K562 (cell line): ENCODE data around the gene CDIPT. TPM values are rescaled to one million over a fixed set of nuclear protein-coding genes. Genes with fewer than 3 reads are reported as not detected.

Source experiments
- XRCC4 ChIP-seq: IDR thresholded peaks from one replicate; pipeline ENCODE4 v1.6.1; 2011; ENCODE audit not compliant: insufficient read depth, insufficient read length; ENCODE audit errors: extremely low read depth
- ZZZ3 ChIP-seq: fragments of 450-650 bp; IDR thresholded peaks from 2 replicates; pipeline ENCODE4 v1.6.1; 2016; ENCODE audit warnings: antibody characterized with exemption, mild to moderate bottlenecking, moderate library complexity
- polyA plus RNA-seq, 8 experiments: library from polyadenylated mRNA; depleted of rRNA in 4 of 8; stranded (reverse) in 5 of 8; unstranded in 3 of 8; fragments of >200 nt; fragmentation: Nextera tagmentation in 2 of 8; fragmentation: Illumina TruSeq in 1 of 8; extraction: Ambion mirVana in 2 of 8; extraction: Trizol in 1 of 8; gene quantifications; 2 replicates each; pipeline versions ENCODE4 v1.2.1 to v1.2.3, GENCODE V29; 2011 to 2014; ENCODE audit warnings: inconsistent platforms in 1 of 8, missing spikeins in 1 of 8
- total RNA-seq, 7 experiments: library from RNA; depleted of rRNA in 6 of 7; stranded (reverse); fragments of >200 nt in 6 of 7; fragmentation: Illumina TruSeq in 2 of 7; extraction: Trizol in 2 of 7; gene quantifications; 2 replicates each; pipeline versions ENCODE4 v1.2.1 to v1.2.3, GENCODE V29; 2011 to 2021; ENCODE audit warnings: low replicate concordance in 1 of 7
- TF ChIP-seq, protein P1 (sequence below), 2 experiments: fragments of 450-650 bp in 1 of 2; sonication (generic) in 1 of 2; formaldehyde crosslinking in 1 of 2; IDR thresholded peaks; 2 replicates each; pipeline versions ENCODE4 v1.7.1 to v1.9.0; 2016 to 2022; ENCODE audit warnings: inconsistent platforms in 1 of 2, mild to moderate bottlenecking in 1 of 2, missing genetic modification reagents in 1 of 2
- TF ChIP-seq, protein P2 (sequence below): fragments of 450-650 bp; IDR thresholded peaks from 2 replicates; pipeline ENCODE4 v1.6.1; 2016; ENCODE audit warnings: borderline replicate concordance
- TF ChIP-seq, protein P3 (sequence below): sonication (generic); formaldehyde crosslinking; IDR thresholded peaks from 2 replicates; pipeline ENCODE4 v1.8.1; 2022; ENCODE audit warnings: missing genetic modification reagents

The CDIPT gene
- total and polyA plus RNA-seq, 9 of the 15 experiments (the other 6 are each of a cell fraction or from before 2014, with no cell fraction given), result 1.3 to 37.0 (median 23.0) TPM

DNA sequence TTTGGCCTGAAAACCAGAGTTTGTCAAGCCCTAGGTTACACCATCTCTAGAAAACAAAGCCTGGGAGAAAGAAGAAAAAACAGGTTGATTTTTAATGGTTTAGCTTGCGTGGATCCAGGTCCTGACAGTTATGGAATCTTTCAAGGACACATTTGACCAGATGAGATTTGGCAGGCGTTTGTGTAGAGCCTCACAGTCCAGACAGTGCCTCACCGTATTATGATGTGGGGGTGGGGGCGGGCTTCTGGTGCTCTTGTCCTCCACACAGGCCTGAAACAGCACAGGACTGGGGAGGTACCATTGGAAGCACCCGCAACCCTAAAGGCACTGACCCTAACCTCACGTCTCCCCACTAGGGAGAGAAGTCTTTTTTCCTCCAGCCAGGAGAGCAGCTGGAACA is 23.2 kb downstream of the CDIPT start (continued):
- TF ChIP-seq, protein P1, sequence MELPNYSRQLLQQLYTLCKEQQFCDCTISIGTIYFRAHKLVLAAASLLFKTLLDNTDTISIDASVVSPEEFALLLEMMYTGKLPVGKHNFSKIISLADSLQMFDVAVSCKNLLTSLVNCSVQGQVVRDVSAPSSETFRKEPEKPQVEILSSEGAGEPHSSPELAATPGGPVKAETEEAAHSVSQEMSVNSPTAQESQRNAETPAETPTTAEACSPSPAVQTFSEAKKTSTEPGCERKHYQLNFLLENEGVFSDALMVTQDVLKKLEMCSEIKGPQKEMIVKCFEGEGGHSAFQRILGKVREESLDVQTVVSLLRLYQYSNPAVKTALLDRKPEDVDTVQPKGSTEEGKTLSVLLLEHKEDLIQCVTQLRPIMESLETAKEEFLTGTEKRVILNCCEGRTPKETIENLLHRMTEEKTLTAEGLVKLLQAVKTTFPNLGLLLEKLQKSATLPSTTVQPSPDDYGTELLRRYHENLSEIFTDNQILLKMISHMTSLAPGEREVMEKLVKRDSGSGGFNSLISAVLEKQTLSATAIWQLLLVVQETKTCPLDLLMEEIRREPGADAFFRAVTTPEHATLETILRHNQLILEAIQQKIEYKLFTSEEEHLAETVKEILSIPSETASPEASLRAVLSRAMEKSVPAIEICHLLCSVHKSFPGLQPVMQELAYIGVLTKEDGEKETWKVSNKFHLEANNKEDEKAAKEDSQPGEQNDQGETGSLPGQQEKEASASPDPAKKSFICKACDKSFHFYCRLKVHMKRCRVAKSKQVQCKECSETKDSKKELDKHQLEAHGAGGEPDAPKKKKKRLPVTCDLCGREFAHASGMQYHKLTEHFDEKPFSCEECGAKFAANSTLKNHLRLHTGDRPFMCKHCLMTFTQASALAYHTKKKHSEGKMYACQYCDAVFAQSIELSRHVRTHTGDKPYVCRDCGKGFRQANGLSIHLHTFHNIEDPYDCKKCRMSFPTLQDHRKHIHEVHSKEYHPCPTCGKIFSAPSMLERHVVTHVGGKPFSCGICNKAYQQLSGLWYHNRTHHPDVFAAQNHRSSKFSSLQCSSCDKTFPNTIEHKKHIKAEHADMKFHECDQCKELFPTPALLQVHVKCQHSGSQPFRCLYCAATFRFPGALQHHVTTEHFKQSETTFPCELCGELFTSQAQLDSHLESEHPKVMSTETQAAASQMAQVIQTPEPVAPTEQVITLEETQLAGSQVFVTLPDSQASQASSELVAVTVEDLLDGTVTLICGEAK (IDR thresholded peaks at IDR 0.05), result no peak
- TF ChIP-seq, protein P1 (CRISPR knock-in tag; IDR thresholded peaks at IDR 0.05), result no peak
- TF ChIP-seq, protein P2, sequence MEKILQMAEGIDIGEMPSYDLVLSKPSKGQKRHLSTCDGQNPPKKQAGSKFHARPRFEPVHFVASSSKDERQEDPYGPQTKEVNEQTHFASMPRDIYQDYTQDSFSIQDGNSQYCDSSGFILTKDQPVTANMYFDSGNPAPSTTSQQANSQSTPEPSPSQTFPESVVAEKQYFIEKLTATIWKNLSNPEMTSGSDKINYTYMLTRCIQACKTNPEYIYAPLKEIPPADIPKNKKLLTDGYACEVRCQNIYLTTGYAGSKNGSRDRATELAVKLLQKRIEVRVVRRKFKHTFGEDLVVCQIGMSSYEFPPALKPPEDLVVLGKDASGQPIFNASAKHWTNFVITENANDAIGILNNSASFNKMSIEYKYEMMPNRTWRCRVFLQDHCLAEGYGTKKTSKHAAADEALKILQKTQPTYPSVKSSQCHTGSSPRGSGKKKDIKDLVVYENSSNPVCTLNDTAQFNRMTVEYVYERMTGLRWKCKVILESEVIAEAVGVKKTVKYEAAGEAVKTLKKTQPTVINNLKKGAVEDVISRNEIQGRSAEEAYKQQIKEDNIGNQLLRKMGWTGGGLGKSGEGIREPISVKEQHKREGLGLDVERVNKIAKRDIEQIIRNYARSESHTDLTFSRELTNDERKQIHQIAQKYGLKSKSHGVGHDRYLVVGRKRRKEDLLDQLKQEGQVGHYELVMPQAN, result no peak
- no peak for TF ChIP-seq ZZZ3
- TF ChIP-seq XRCC4, result no peak
- TF ChIP-seq, protein P3, sequence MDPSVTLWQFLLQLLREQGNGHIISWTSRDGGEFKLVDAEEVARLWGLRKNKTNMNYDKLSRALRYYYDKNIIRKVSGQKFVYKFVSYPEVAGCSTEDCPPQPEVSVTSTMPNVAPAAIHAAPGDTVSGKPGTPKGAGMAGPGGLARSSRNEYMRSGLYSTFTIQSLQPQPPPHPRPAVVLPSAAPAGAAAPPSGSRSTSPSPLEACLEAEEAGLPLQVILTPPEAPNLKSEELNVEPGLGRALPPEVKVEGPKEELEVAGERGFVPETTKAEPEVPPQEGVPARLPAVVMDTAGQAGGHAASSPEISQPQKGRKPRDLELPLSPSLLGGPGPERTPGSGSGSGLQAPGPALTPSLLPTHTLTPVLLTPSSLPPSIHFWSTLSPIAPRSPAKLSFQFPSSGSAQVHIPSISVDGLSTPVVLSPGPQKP, result no peak
- TF ChIP-seq, all 486 proteins: peak for 0
